GM12878 (cell line): Measurements from ENCODE around the gene DCTN5. TPM values are rescaled to one million over a fixed set of nuclear protein-coding genes. Genes with fewer than 3 reads are reported as not detected.

Experiments used
- ATAC-seq: fragments of 200-7000 bp; cut with Tn5 transposase; 3 replicates; pipeline ENCODE4 v1.9.1; 2020; ENCODE audit warnings: mild to moderate bottlenecking, moderate library complexity
- BruUV-seq: library from RNA; stranded (reverse); fragments of 400-500 nt; replicated peaks from 2 replicates; lab custom pipeline; 2021; lab: Mats Ljungman, UMichigan
- CTCF ChIA-PET: fragments of 300-600 bp; sonication (Branson Sonifier 250); formaldehyde crosslinking; extraction: SDS; loops from one replicate; lab custom pipeline; 2021; ENCODE audit warnings: inconsistent platforms; lab: Yijun Ruan, JAX
- POLR2A ChIA-PET: fragments of 350-600 bp; formaldehyde crosslinking; extraction: SDS; loops from one replicate; lab custom pipeline; 2021; ENCODE audit warnings: inconsistent platforms; lab: Charles Lee
- RAD21 ChIA-PET: fragments of 300-600 bp; sonication (Branson Sonifier 250); formaldehyde crosslinking; loops from one replicate; lab custom pipeline; 2023; ENCODE audit warnings: antibody characterized with exemption; ENCODE audit not compliant: unreplicated experiment; lab: Charles Lee
- SMC1A ChIA-PET: fragments of 300-600 bp; sonication (Branson Sonifier 250); formaldehyde crosslinking; loops from one replicate; lab custom pipeline; 2023; ENCODE audit not compliant: unreplicated experiment, uncharacterized antibody; lab: Charles Lee
- DNase-seq: peaks from one replicate; pipeline ENCODE4 v3.0.0-alpha.2; 2011; ENCODE audit warnings: low read depth, low spot score
- FAIRE-seq: peaks from 3 replicates; lab custom pipeline; 2011; peaks lifted over from hg19 to GRCh38; lab: Jason Lieb, UNC
- H2AFZ ChIP-seq: 2 replicates; pipeline ENCODE4 v1.6.0; 2011; ENCODE audit warnings: low read depth, low read length, control low read depth; ENCODE audit not compliant: control insufficient read depth
- H3K27ac ChIP-seq: 2 replicates; pipeline ENCODE4 v1.5.1; 2011; ENCODE audit warnings: control low read depth; ENCODE audit not compliant: control insufficient read depth, insufficient read depth
- H3K27me3 ChIP-seq, 2 experiments: replicated peaks in 1 of 2; 2 replicates each; pipeline versions ENCODE4 v1.6.0 to v1.6.1; 2011; ENCODE audit warnings: low read length in 1 of 2; ENCODE audit not compliant: control insufficient read depth in 2 of 2, insufficient read depth in 2 of 2
- H3K36me3 ChIP-seq, 2 experiments: 2 replicates each; pipeline ENCODE4 v1.5.1; 2011; ENCODE audit warnings: low read length in 1 of 2; ENCODE audit not compliant: control insufficient read depth in 2 of 2, insufficient read depth in 2 of 2
- H3K4me1 ChIP-seq: 2 replicates; pipeline ENCODE4 v1.6.1; 2011; ENCODE audit warnings: mild to moderate bottlenecking, low read length, moderate library complexity, mixed read lengths; ENCODE audit not compliant: control insufficient read depth, insufficient read depth
- H3K4me2 ChIP-seq: 2 replicates; pipeline ENCODE4 v1.6.0; 2011; ENCODE audit warnings: control low read depth; ENCODE audit not compliant: control insufficient read depth, insufficient read depth
- H3K4me3 ChIP-seq: fragments of 200-600 bp; sonication (generic); 2 replicates; pipeline ENCODE4 v1.5.1; 2016
- H3K79me2 ChIP-seq: 2 replicates; pipeline ENCODE4 v1.6.0; 2011; ENCODE audit warnings: low read length; ENCODE audit not compliant: control insufficient read depth, insufficient read depth
- H3K9ac ChIP-seq: 2 replicates; pipeline ENCODE4 v1.8.0; 2011; ENCODE audit warnings: low read length, control low read depth, mixed read lengths; ENCODE audit not compliant: control insufficient read depth, insufficient read depth
- H3K9me3 ChIP-seq: replicated peaks from 3 replicates; pipeline ENCODE4 v1.5.1; 2011; ENCODE audit warnings: mild to moderate bottlenecking, low read length; ENCODE audit not compliant: control insufficient read depth, insufficient read depth
- H4K20me1 ChIP-seq: 2 replicates; pipeline ENCODE4 v1.6.0; 2011; ENCODE audit not compliant: control insufficient read depth, insufficient read depth
- CTCF ChIP-seq, 3 experiments: IDR thresholded peaks in 2 of 3; conservative IDR thresholded peaks in 1 of 3; 2 replicates each; pipeline ENCODE4 v1.5.1; 2011; ENCODE audit warnings: low read depth in 3 of 3, low read length in 3 of 3, mild to moderate bottlenecking in 3 of 3, control low read depth in 2 of 3, moderate library complexity in 2 of 3, inconsistent platforms in 1 of 3, mixed read lengths in 1 of 3; ENCODE audit not compliant: control insufficient read depth in 2 of 3, insufficient read depth in 1 of 3; ENCODE audit errors: extremely low read depth in 1 of 3
- HDAC6 ChIP-seq: fragments of 200-600 bp; sonication (generic); IDR thresholded peaks from one replicate; pipeline ENCODE4 v1.8.0; 2017; ENCODE audit warnings: antibody characterized with exemption; ENCODE audit not compliant: unreplicated experiment
- HSF1 ChIP-seq: fragments of 150-350 bp; IDR thresholded peaks from 2 replicates; pipeline ENCODE4 v1.6.1; 2014; ENCODE audit warnings: mild to moderate bottlenecking, low read depth, low read length
- IRF5 ChIP-seq: fragments of 450-650 bp; IDR thresholded peaks from 2 replicates; pipeline ENCODE4 v1.6.1; 2017; ENCODE audit warnings: borderline replicate concordance
- MTA3 ChIP-seq: IDR thresholded peaks from 2 replicates; pipeline ENCODE4 v1.6.1; 2012; ENCODE audit warnings: low read length, inconsistent platforms, borderline replicate concordance
- NFIC ChIP-seq: IDR thresholded peaks from 2 replicates; pipeline ENCODE4 v1.6.1; 2012; ENCODE audit warnings: low read depth, mild to moderate bottlenecking, inconsistent platforms, low read length, moderate library complexity
- NFXL1 ChIP-seq: fragments of 450-650 bp; IDR thresholded peaks from 2 replicates; pipeline ENCODE4 v1.6.1; 2017; ENCODE audit warnings: antibody characterized with exemption, mild to moderate bottlenecking, borderline replicate concordance
- NR2C2 ChIP-seq: IDR thresholded peaks from 2 replicates; pipeline ENCODE4 v1.6.1; 2011; ENCODE audit warnings: borderline replicate concordance, low read depth; ENCODE audit not compliant: control insufficient read depth, insufficient read length
- REST ChIP-seq: IDR thresholded peaks from 2 replicates; pipeline ENCODE4 v1.6.1; 2012; ENCODE audit warnings: mild to moderate bottlenecking, low read depth, low read length
- SKIL ChIP-seq: fragments of 450-650 bp; IDR thresholded peaks from 2 replicates; pipeline ENCODE4 v1.6.1; 2017; ENCODE audit warnings: mild to moderate bottlenecking, low read depth, inconsistent platforms; ENCODE audit not compliant: poor library complexity, severe bottlenecking
- TBL1XR1 ChIP-seq: IDR thresholded peaks from 2 replicates; pipeline ENCODE4 v1.6.1; 2012; ENCODE audit warnings: low read depth, low read length, improper control_type of control experiment
- WGBS: methylation state at CpG from one replicate; pipeline ENCODE4 v1.1.6; 2016; ENCODE audit warnings: low lambda C conversion rate; ENCODE audit not compliant: insufficient replicate concordance, insufficient coverage; ENCODE audit errors: missing lambda C conversion rate; 5-methylcytosine and 5-hydroxymethylcytosine counted together
- in situ Hi-C: fragments of 300-500 bp; cut with MboI; formaldehyde crosslinking; loops from 9 replicates; pipeline ENCODE4 v1.14.3; 2018; ENCODE audit warnings: mixed read lengths
- intact Hi-C: fragments of 100-400 bp; cut with micrococcal nuclease; formaldehyde crosslinking; loops from one replicate; pipeline ENCODE4 v1.14.2; 2022; ENCODE audit not compliant: unreplicated experiment
- polyA plus RNA-seq, 11 experiments: library from polyadenylated mRNA; depleted of rRNA in 4 of 11; unstranded in 6 of 11; stranded (reverse) in 5 of 11; fragments of >200 nt; fragmentation: Nextera tagmentation in 4 of 11; fragmentation: Illumina TruSeq in 1 of 11; extraction: Ambion mirVana in 4 of 11; extraction: Trizol in 1 of 11; gene quantifications; 1 replicate in 1 of 11; 2 replicates in 10 of 11; pipeline versions ENCODE4 v1.2.1 to v1.2.3, GENCODE V29; 2011 to 2016; ENCODE audit warnings: inconsistent platforms in 2 of 11, missing spikeins in 2 of 11, low read depth in 1 of 11
- total RNA-seq, 4 experiments: library from RNA; depleted of rRNA in 3 of 4; stranded (reverse); fragments of >200 nt in 3 of 4; fragmentation: Illumina TruSeq in 1 of 4; extraction: Trizol in 1 of 4; gene quantifications; 2 replicates each; pipeline versions ENCODE4 v1.2.1 to v1.2.3, GENCODE V29; 2013 to 2021

Gene DCTN5
- total and polyA plus RNA-seq, 10 of the 15 experiments (the other 5 are each of a cell fraction or from before 2014, with no cell fraction given): 49.1 to 153 (median 81.4) TPM

GRCh38 chr16:23711785-23712184, 70.5 kb downstream of the DCTN5 start (continued):
- TF ChIP-seq SKIL (no peak), IRF5 (no peak), NFIC (no peak), MTA3 (no peak)

GRCh38 chr16:23712976-23713375, 71.7 kb downstream of the DCTN5 start, which contains the start of gene ERN2:
Gene ERN2, minus strand, starts transcription at chr16:23713222. Its CDS starts 35 bp downstream, at chr16:23713187.
- Histone ChIP-seq H3K27ac (no peak within 1 kb of the TSS), H3K9me3 (peaks cover 10% of the 10 kb centered on the region; the same call in 2 of the 3 replicates), H2AFZ (no peak within 1 kb of the TSS), H3K36me3 (no peaks in the 10 kb centered on the region), H3K79me2 (no peaks in the 10 kb centered on the region), H3K4me2 (no peak within 1 kb of the TSS), H4K20me1 (no peaks in the 10 kb centered on the region), H3K27me3 (peaks cover 0 to 2% of the 10 kb centered on the region in 2 experiments; a peak in 1 of 4 replicates), H3K4me3 (no peak within 1 kb of the TSS), H3K9ac (no peak within 1 kb of the TSS), H3K4me1 (no peaks in the 10 kb centered on the region)
- intact Hi-C loops: no loop called here
- 48% methylated on average over 37 of the region's 37 CpGs for WGBS
- SMC1A ChIA-PET: interaction anchor here (0.6 kb wide), 1 partner anchor 58 kb away, joined by 3 read pairs; no protein-coding TSS in a partner anchor
- FAIRE-seq (no peak), DNase-seq (no peak), ATAC-seq (no peak)
- POLR2A ChIA-PET: no interaction called here
- no TSS peak for BruUV-seq
- in situ Hi-C loops: no loop called here
- CTCF ChIA-PET: no interaction called here
- RAD21 ChIA-PET: no interaction called here
- TF ChIP-seq CTCF (IDR thresholded peaks at IDR 0.05 in 2 of 3, conservative IDR thresholded peaks at IDR 0.05 in 1 of 3; ENCODE audit: control insufficient read depth in 2 of 3, extremely low read depth in 1 of 3, insufficient read depth in 1 of 3, low read depth in 3 of 3, low read length in 3 of 3) (no peak), HSF1 (no peak), NFXL1 (no peak), REST (no peak), TBL1XR1 (no peak), HDAC6 (no peak), NR2C2 (no peak)
